C4-2B (cell line): ENCODE measurements around the gene SEMA5A.

Source experiments
- ZFX ChIP-seq: fragments of 450-650 bp; IDR thresholded peaks from 2 replicates; pipeline ENCODE4 v1.6.1; 2017
- TF ChIP-seq, protein P1 (sequence below): fragments of 450-650 bp; conservative IDR thresholded peaks from 2 replicates; pipeline ENCODE4 v1.5.1; 2017; ENCODE audit warnings: mild to moderate bottlenecking

DNA sequence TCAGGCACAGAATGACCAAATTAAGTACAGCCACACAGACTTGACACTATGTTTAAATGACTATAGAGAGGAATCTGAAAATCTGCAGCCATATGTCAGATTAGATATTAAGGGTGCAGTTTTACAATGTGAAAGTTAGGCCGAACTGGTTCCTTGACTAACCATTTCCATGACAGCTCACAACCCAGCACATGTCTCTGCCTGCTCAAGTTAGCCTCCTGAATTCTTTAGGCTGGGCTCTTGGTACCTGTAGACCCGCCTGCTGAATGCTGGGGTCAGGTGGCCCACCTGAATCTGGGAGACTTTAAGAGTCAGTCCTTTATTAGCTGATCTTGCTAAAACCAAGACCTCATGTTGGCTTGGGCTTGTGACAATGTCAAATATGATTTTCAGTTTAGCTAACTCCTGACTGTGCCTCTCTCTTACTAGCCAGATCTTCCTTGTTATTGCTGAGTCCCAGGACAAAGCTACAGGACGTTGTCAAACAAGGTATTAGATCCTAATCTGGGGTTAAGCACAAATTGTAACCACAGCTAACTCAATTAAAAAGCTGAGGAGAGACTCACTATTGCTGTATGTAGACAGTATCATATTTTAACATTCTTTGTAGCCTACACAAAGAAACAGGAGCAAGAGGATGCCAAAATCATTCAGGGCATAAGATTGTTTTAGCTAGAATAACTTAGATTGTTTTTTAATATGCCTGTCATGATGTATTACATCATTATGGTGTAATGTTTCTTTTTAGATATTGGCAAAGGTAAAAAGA lies 490.9 kb downstream of the SEMA5A start:
- TF ChIP-seq, protein P1, sequence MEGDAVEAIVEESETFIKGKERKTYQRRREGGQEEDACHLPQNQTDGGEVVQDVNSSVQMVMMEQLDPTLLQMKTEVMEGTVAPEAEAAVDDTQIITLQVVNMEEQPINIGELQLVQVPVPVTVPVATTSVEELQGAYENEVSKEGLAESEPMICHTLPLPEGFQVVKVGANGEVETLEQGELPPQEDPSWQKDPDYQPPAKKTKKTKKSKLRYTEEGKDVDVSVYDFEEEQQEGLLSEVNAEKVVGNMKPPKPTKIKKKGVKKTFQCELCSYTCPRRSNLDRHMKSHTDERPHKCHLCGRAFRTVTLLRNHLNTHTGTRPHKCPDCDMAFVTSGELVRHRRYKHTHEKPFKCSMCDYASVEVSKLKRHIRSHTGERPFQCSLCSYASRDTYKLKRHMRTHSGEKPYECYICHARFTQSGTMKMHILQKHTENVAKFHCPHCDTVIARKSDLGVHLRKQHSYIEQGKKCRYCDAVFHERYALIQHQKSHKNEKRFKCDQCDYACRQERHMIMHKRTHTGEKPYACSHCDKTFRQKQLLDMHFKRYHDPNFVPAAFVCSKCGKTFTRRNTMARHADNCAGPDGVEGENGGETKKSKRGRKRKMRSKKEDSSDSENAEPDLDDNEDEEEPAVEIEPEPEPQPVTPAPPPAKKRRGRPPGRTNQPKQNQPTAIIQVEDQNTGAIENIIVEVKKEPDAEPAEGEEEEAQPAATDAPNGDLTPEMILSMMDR, result no peak
- TF ChIP-seq ZFX, result no peak
